WTC11 (cell line): ENCODE data around the gene RPL18. TPM values are rescaled to one million over a fixed set of nuclear protein-coding genes. Genes with fewer than 3 reads are reported as not detected.

ENCODE experiments used
- ATAC-seq: fragments of 200-7000 bp; cut with Tn5 transposase; 2 replicates; pipeline ENCODE4 v1.10.0; 2021; ENCODE audit warnings: mild to moderate bottlenecking, moderate library complexity
- CTCF ChIA-PET: fragments of 300-600 bp; sonication (Branson Sonifier 250); formaldehyde crosslinking; loops from one replicate; lab custom pipeline; 2021; ENCODE audit warnings: antibody characterized with exemption; lab: Charles Lee
- POLR2A ChIA-PET: fragments of 350-600 bp; sonication (Branson Sonifier 250); formaldehyde crosslinking; loops from one replicate; lab custom pipeline; 2021; ENCODE audit warnings: antibody characterized with exemption; lab: Charles Lee
- DNase-seq: peaks from one replicate; pipeline ENCODE4 v3.0.0; 2021; ENCODE audit warnings: low spot score
- H3K27ac Mint-ChIP-seq: 2 replicates; pipeline ENCODE4 v1.8.0; 2021; ENCODE audit warnings: mixed read lengths
- H3K27me3 Mint-ChIP-seq: 2 replicates; pipeline ENCODE4 v1.8.0; 2021; ENCODE audit warnings: low read depth, mild to moderate bottlenecking, moderate library complexity, mixed read lengths
- H3K36me3 Mint-ChIP-seq: 2 replicates; pipeline ENCODE4 v1.8.0; 2021; ENCODE audit warnings: mixed read lengths
- H3K4me1 Mint-ChIP-seq: 2 replicates; pipeline ENCODE4 v1.8.0; 2022; ENCODE audit warnings: mixed read lengths
- H3K4me3 Mint-ChIP-seq: 2 replicates; pipeline ENCODE4 v1.8.0; 2021; ENCODE audit warnings: mild to moderate bottlenecking, moderate library complexity, mixed read lengths
- H3K9me3 Mint-ChIP-seq: 2 replicates; pipeline ENCODE4 v1.8.0; 2021; ENCODE audit warnings: mixed read lengths
- FOXP4 ChIP-seq: sonication (generic); formaldehyde crosslinking; IDR thresholded peaks from 2 replicates; pipeline ENCODE4 v1.8.0; 2022; ENCODE audit warnings: mild to moderate bottlenecking, missing genetic modification reagents
- IRF1 ChIP-seq: sonication (generic); formaldehyde crosslinking; IDR thresholded peaks from 2 replicates; pipeline ENCODE4 v1.8.0; 2023; ENCODE audit warnings: missing genetic modification reagents
- JAZF1 ChIP-seq: fragments of 250-450 bp; sonication (Bioruptor Pico); IDR thresholded peaks from 2 replicates; pipeline ENCODE4 v1.9.0; 2021; ENCODE audit warnings: moderate library complexity, mild to moderate bottlenecking, inconsistent platforms
- MYBL2 ChIP-seq: sonication (generic); formaldehyde crosslinking; IDR thresholded peaks from 2 replicates; pipeline ENCODE4 v1.8.1; 2023; ENCODE audit warnings: mild to moderate bottlenecking, moderate library complexity, missing genetic modification reagents
- NFE2L1 ChIP-seq: sonication (generic); formaldehyde crosslinking; IDR thresholded peaks from 2 replicates; pipeline ENCODE4 v1.8.1; 2023; ENCODE audit warnings: missing genetic modification reagents
- PRDM15 ChIP-seq: sonication (generic); formaldehyde crosslinking; IDR thresholded peaks from 2 replicates; pipeline ENCODE4 v1.8.0; 2022; ENCODE audit warnings: missing genetic modification reagents
- USF2 ChIP-seq: sonication (generic); formaldehyde crosslinking; IDR thresholded peaks from 2 replicates; pipeline ENCODE4 v1.8.1; 2023; ENCODE audit warnings: mild to moderate bottlenecking, missing genetic modification reagents, moderate library complexity
- ZNF121 ChIP-seq: sonication (generic); formaldehyde crosslinking; IDR thresholded peaks from 2 replicates; pipeline ENCODE4 v1.8.0; 2023; ENCODE audit warnings: missing genetic modification reagents
- ZNF263 ChIP-seq: sonication (generic); formaldehyde crosslinking; IDR thresholded peaks from 2 replicates; pipeline ENCODE4 v1.8.1; 2022; ENCODE audit warnings: low read depth, mild to moderate bottlenecking, moderate library complexity, missing genetic modification reagents
- ZNF425 ChIP-seq: fragments of 250-450 bp; sonication (Bioruptor Pico); conservative IDR thresholded peaks from 2 replicates; pipeline ENCODE4 v1.9.0; 2021; ENCODE audit warnings: mild to moderate bottlenecking
- ZSCAN18 ChIP-seq: fragments of 250-450 bp; sonication (Bioruptor Pico); IDR thresholded peaks from 2 replicates; pipeline ENCODE4 v2.1.2; 2022; ENCODE audit warnings: mild to moderate bottlenecking, moderate library complexity
- total RNA-seq: library from RNA; stranded (reverse); gene quantifications from 3 replicates; pipeline ENCODE4 v1.2.3, GENCODE V29; 2021

RPL18 gene
- total RNA-seq, 1 experiment from 2014 or later: 1,712 TPM

GRCh38 chr19:48646001-48646721 is 27.2 kb upstream of the RPL18 start, which contains the start of gene CA11 (continued):
- no peak for TF ChIP-seq IRF1 (CRISPR knock-in tag)
- no peak for TF ChIP-seq FOXP4
- 0 out of 2 replicates have a peak, but pooled peaks have one; percentile 4 for TF ChIP-seq USF2
- TF ChIP-seq, all 79 proteins: peak for 10

GRCh38 chr19:48645620-48646000 is 26.6 kb upstream of the RPL18 start:
- Mint-ChIP-seq H3K4me3 (peak overlapping the region; percentile 85), H3K36me3 (peaks cover 3% of the 10 kb centered on the region; the same call in 1 of the 2 replicates), H3K27me3 (peaks cover 2% of the 10 kb centered on the region), H3K27ac (peak overlapping the region; percentile 84), H3K4me1 (peaks cover 9% of the 10 kb centered on the region), H3K9me3 (no peaks in the 10 kb centered on the region)
- TF ChIP-seq ZSCAN18 (CRISPR knock-in tag): no peak
- no peak for TF ChIP-seq JAZF1 (CRISPR knock-in tag)
- TF ChIP-seq ZNF121 (CRISPR knock-in tag): no peak
- TF ChIP-seq MYBL2 (CRISPR knock-in tag): no peak
- TF ChIP-seq ZNF263 (CRISPR knock-in tag): peak; percentile 66; the same call in 1 of the 2 replicates
- TF ChIP-seq NFE2L1 (CRISPR knock-in tag): 0 out of 2 replicates have a peak, but pooled peaks have one; percentile 19
- peak; percentile 91 for TF ChIP-seq PRDM15 (CRISPR knock-in tag)
- TF ChIP-seq ZNF425 (CRISPR knock-in tag): no peak
- ChIA-PET CTCF (interaction anchor here (0.7 to 2.4 kb wide), 39 partner anchors 9 to 580 kb away, joined by 3 to 41 read pairs (median 5); partner anchors contain the start of genes BCAT2, DBP, FUT2 and GYS1), POLR2A (interaction anchor here (0.7 to 2.7 kb wide), 12 partner anchors 11 to 165 kb away, joined by 3 to 20 read pairs (median 5); partner anchors contain the start of genes BCAT2, FAM83E, FUT2 and SPHK2)
- DNase-seq: peak; percentile 41
- no peak; the same call in none of the 2 replicates for ATAC-seq
